H7 (cell line): ENCODE data around the gene KRT5. TPM values are rescaled to one million over a fixed set of nuclear protein-coding genes. Genes with fewer than 3 reads are reported as not detected.
"Not testable (repeated sequence)": the region's sequence is repeated elsewhere in the genome, so short reads cannot be mapped to it uniquely, and the experiment has no call there.

Experiments
- DNase-seq: peaks from one replicate; pipeline ENCODE4 v3.0.0; 2012
- H3K27me3 ChIP-seq: 2 replicates; pipeline ENCODE4 v1.6.0; 2011; ENCODE audit warnings: mild to moderate bottlenecking, low read length; ENCODE audit not compliant: control insufficient read depth, insufficient read depth
- H3K36me3 ChIP-seq: replicated peaks from 2 replicates; pipeline ENCODE4 v1.5.1; 2011; ENCODE audit warnings: low read length; ENCODE audit not compliant: control insufficient read depth, insufficient read depth
- H3K4me3 ChIP-seq: 2 replicates; pipeline ENCODE4 v1.5.1; 2011; ENCODE audit warnings: low read depth, mild to moderate bottlenecking, control low read depth, low read length, moderate library complexity; ENCODE audit not compliant: insufficient read depth
- total RNA-seq: library from RNA; depleted of rRNA; stranded (reverse); fragments of >200 nt; shearing (Covaris generic); gene quantifications from 2 replicates; pipeline ENCODE4 v1.2.3, GENCODE V29; 2014

Gene KRT5
- total RNA-seq, 1 experiment from 2014 or later = not detected

- H3K36me3 ChIP-seq = no peaks in the 10 kb centered on the region
- no peak overlapping the region for H3K4me3 ChIP-seq
- no peak for DNase-seq
- H3K27me3 ChIP-seq = no peaks in the 10 kb centered on the region
These were observed 20.2 kb downstream of the KRT5 start for GRCh38 chr12:52499806-52500560.

GRCh38 chr12:52498946-52499345 lies 21.2 kb downstream of the KRT5 start:
- Histone ChIP-seq H3K36me3 (no peaks in the 10 kb centered on the region), H3K4me3 (no peak overlapping the region), H3K27me3 (no peaks in the 10 kb centered on the region)
- DNase-seq = no peak

GRCh38 chr12:52497975-52498374 lies 22.2 kb downstream of the KRT5 start:
- Histone ChIP-seq H3K27me3 (no peaks in the 10 kb centered on the region), H3K4me3 (no peak overlapping the region), H3K36me3 (no peaks in the 10 kb centered on the region)
- DNase-seq = no peak

GRCh38 chr12:52496590-52497071 lies 23.6 kb downstream of the KRT5 start:
- DNase-seq = peak; percentile 56
- Histone ChIP-seq H3K36me3 (no peaks in the 10 kb centered on the region), H3K4me3 (no peak overlapping the region), H3K27me3 (no peaks in the 10 kb centered on the region)

GRCh38 chr12:52496054-52496453 lies 24.1 kb downstream of the KRT5 start:
- DNase-seq = peak; percentile 12
- Histone ChIP-seq H3K4me3 (no peak overlapping the region), H3K36me3 (no peaks in the 10 kb centered on the region), H3K27me3 (no peaks in the 10 kb centered on the region)

GRCh38 chr12:52495389-52495788 lies 24.8 kb downstream of the KRT5 start:
- Histone ChIP-seq H3K27me3 (no peaks in the 10 kb centered on the region), H3K4me3 (no peak overlapping the region), H3K36me3 (no peaks in the 10 kb centered on the region)
- DNase-seq = peak; percentile 61

- Histone ChIP-seq H3K4me3 (no peak overlapping the region), H3K27me3 (no peaks in the 10 kb centered on the region), H3K36me3 (no peaks in the 10 kb centered on the region)
- DNase-seq = no peak
These were observed 25.7 kb downstream of the KRT5 start for GRCh38 chr12:52494518-52494917.

- Histone ChIP-seq H3K27me3 (no peaks in the 10 kb centered on the region), H3K36me3 (no peaks in the 10 kb centered on the region), H3K4me3 (no peak overlapping the region)
- DNase-seq = no peak
These were observed 26.1 kb downstream of the KRT5 start for GRCh38 chr12:52494100-52494499.

GRCh38 chr12:52493172-52493571 lies 27.0 kb downstream of the KRT5 start, which contains the start of gene KRT6A:
Gene KRT6A, minus strand, starts transcription at chr12:52493257. Its CDS starts 69 bp downstream, at chr12:52493188.
- Histone ChIP-seq H3K36me3 (no peaks in the 10 kb centered on the region), H3K27me3 (no peaks in the 10 kb centered on the region), H3K4me3 (no peak within 1 kb of the TSS)
- DNase-seq = no peak

GRCh38 chr12:52492405-52492804 lies 27.8 kb downstream of the KRT5 start:
- not testable (repeated sequence) for H3K36me3 ChIP-seq, H3K4me3 ChIP-seq, H3K27me3 ChIP-seq, DNase-seq

- not testable (repeated sequence) for H3K27me3 ChIP-seq, DNase-seq, H3K36me3 ChIP-seq, H3K4me3 ChIP-seq
These were observed 28.7 kb downstream of the KRT5 start for GRCh38 chr12:52491495-52491894.

- DNase-seq = no peak
- Histone ChIP-seq H3K27me3 (no peaks in the 10 kb centered on the region), H3K4me3 (no peak overlapping the region), H3K36me3 (no peaks in the 10 kb centered on the region)
These were observed 31.5 kb downstream of the KRT5 start for GRCh38 chr12:52488736-52489135.

- H3K27me3 ChIP-seq, H3K4me3 ChIP-seq, H3K36me3 ChIP-seq, DNase-seq: not testable (repeated sequence)
These were observed 32.3 kb downstream of the KRT5 start for GRCh38 chr12:52487744-52488443.

- no peaks in the 10 kb centered on the region for H3K27me3 ChIP-seq
- H3K36me3 ChIP-seq = no peaks in the 10 kb centered on the region
- no peak overlapping the region for H3K4me3 ChIP-seq
- no peak for DNase-seq
These were observed 33.0 kb downstream of the KRT5 start for GRCh38 chr12:52487211-52487610.
